Right atrium auricular region (tissue), 2 donors: Measurements from ENCODE around the gene MAP2K5. TPM values are rescaled to one million over a fixed set of nuclear protein-coding genes. Genes with fewer than 3 reads are reported as not detected.

Source experiments
- DNase-seq: peaks from one replicate; pipeline ENCODE4 v3.0.0-alpha.2; 2019; ENCODE audit warnings: low spot score
- H3K27ac ChIP-seq, 2 donors: fragments of 200-600 bp; sonication (generic); 1 replicate in 1 of 2; 2 replicates in 1 of 2; pipeline ENCODE4 v1.5.1; 2016 to 2019
- H3K27me3 ChIP-seq, 2 donors: fragments of 200-600 bp; sonication (generic); one replicate each; pipeline versions ENCODE4 v1.5.1 to v1.6.0; 2017 to 2019
- H3K36me3 ChIP-seq: fragments of 200-600 bp; sonication (generic); one replicate; pipeline ENCODE4 v1.5.1; 2016
- H3K4me1 ChIP-seq, 2 donors: fragments of 200-600 bp; sonication (generic); one replicate each; pipeline versions ENCODE4 v1.5.1 to v1.6.0; 2017 to 2019
- H3K4me3 ChIP-seq, 2 donors: fragments of 200-600 bp; sonication (generic); 1 replicate in 1 of 2; 2 replicates in 1 of 2; pipeline ENCODE4 v1.5.1; 2017 to 2019; ENCODE audit warnings: mild to moderate bottlenecking in 1 of 2, moderate library complexity in 1 of 2
- H3K9me3 ChIP-seq, 2 donors: fragments of 200-600 bp; sonication (generic); one replicate each; pipeline ENCODE4 v1.5.1; 2019
- CTCF ChIP-seq, 2 donors: fragments of 200-600 bp; sonication (generic); IDR thresholded peaks; one replicate each; pipeline ENCODE4 v1.5.1; 2019; ENCODE audit warnings: antibody characterized with exemption in 2 of 2
- total RNA-seq, 2 donors: library from RNA; depleted of rRNA; stranded (reverse); fragments of >200 nt; gene quantifications; one replicate each; pipeline ENCODE4 v1.1.0, GENCODE V29; 2016

The MAP2K5 gene
- total RNA-seq, 2 donors from 2014 or later, result 5.8 to 6.7 TPM

GRCh38 chr15:67746450-67746849, 203.9 kb downstream of the MAP2K5 start:
- Histone ChIP-seq H3K27me3 (no peaks in the 10 kb centered on the region), H3K9me3 (no peaks in the 10 kb centered on the region), H3K4me3 (no peak overlapping the region), H3K4me1 (no peaks in the 10 kb centered on the region), H3K36me3 (no peaks in the 10 kb centered on the region), H3K27ac (no peak overlapping the region)
- DNase-seq, result no peak
- TF ChIP-seq CTCF (IDR thresholded peaks at IDR 0.05), result no peak

- no peaks in the 10 kb centered on the region for H3K36me3 ChIP-seq
- H3K4me3 ChIP-seq, result no peak overlapping the region
- DNase-seq, result no peak
- H3K27me3 ChIP-seq, result no peaks in the 10 kb centered on the region
- H3K27ac ChIP-seq, result no peak overlapping the region
- H3K9me3 ChIP-seq, result no peaks in the 10 kb centered on the region
- no peaks in the 10 kb centered on the region for H3K4me1 ChIP-seq
- no peak for TF ChIP-seq CTCF (IDR thresholded peaks at IDR 0.05)
Measured at GRCh38 chr15:67747921-67748320, 205.4 kb downstream of the MAP2K5 start.

GRCh38 chr15:67750371-67750770, 207.9 kb downstream of the MAP2K5 start:
- Histone ChIP-seq H3K4me1 (no peaks in the 10 kb centered on the region), H3K27ac (no peak overlapping the region), H3K4me3 (no peak overlapping the region), H3K9me3 (no peaks in the 10 kb centered on the region), H3K27me3 (no peaks in the 10 kb centered on the region), H3K36me3 (no peaks in the 10 kb centered on the region)
- TF ChIP-seq CTCF (IDR thresholded peaks at IDR 0.05), result no peak
- no peak for DNase-seq

- Histone ChIP-seq H3K36me3 (no peaks in the 10 kb centered on the region), H3K4me3 (no peak overlapping the region), H3K27me3 (no peaks in the 10 kb centered on the region), H3K9me3 (no peaks in the 10 kb centered on the region), H3K27ac (no peak overlapping the region), H3K4me1 (no peaks in the 10 kb centered on the region)
- TF ChIP-seq CTCF (IDR thresholded peaks at IDR 0.05), result no peak
- no peak for DNase-seq
Measured at GRCh38 chr15:67753891-67754290, 211.4 kb downstream of the MAP2K5 start.

GRCh38 chr15:67755264-67755663, 212.8 kb downstream of the MAP2K5 start:
- H3K4me3 ChIP-seq, result no peak overlapping the region
- TF ChIP-seq CTCF (IDR thresholded peaks at IDR 0.05), result no peak
- no peak for DNase-seq
- no peaks in the 10 kb centered on the region for H3K27me3 ChIP-seq
- H3K27ac ChIP-seq, result no peak overlapping the region
- H3K36me3 ChIP-seq, result no peaks in the 10 kb centered on the region
- no peaks in the 10 kb centered on the region for H3K9me3 ChIP-seq
- no peaks in the 10 kb centered on the region for H3K4me1 ChIP-seq

- no peaks in the 10 kb centered on the region for H3K9me3 ChIP-seq
- TF ChIP-seq CTCF (IDR thresholded peaks at IDR 0.05), result no peak
Measured at GRCh38 chr15:67755936-67756335, 213.4 kb downstream of the MAP2K5 start.

More at GRCh38 chr15:67755936-67756335, 213.4 kb downstream of the MAP2K5 start:
- no peak overlapping the region for H3K27ac ChIP-seq
- H3K27me3 ChIP-seq, result no peaks in the 10 kb centered on the region
- H3K36me3 ChIP-seq, result no peaks in the 10 kb centered on the region
- DNase-seq, result no peak
- H3K4me3 ChIP-seq, result no peak overlapping the region
- H3K4me1 ChIP-seq, result no peaks in the 10 kb centered on the region
